HuH-7.5 (cell line): ENCODE measurements around the gene MLPH.

Experiments
- DNase-seq: peaks from one replicate; pipeline ENCODE4 v3.0.0; 2011; ENCODE audit warnings: low spot score

The MLPH gene

DNA sequence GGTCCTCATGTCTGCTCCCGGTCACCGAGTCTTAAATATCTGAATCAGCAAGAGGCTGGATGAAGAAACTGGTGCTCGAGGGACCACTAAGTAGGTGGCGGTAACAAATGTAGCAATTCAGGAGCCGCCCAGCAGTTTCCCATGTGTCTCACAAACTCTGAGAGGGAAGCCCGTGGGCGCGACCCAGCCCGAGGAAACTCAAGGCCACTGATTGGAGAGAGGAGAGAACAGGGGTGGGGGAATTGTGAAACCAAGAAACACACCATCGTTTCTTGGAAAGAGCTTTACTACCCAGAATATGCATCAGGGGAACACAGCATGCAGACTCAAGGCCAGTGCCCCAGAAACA, 10.8 kb downstream of the MLPH start:
- DNase-seq = no peak

DNA sequence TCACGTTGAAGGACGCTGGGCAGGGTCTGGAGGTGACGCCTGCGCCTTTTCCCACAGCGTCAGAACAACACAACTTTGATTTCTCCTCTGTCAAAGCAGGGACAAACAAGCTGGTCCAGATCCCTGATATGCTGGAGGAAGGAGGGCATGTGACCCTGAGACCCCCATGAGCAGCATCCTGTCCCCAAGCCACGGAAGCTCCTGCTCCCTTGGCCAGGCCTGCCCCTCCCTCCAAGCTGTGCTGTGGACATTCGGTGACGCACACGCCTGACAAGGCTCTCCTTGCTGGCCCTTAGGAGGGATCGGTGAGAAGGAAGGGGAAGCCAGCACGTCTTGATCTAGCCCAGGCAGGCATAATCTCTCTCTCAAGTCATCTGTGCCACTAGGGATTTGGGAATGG, 11.3 kb downstream of the MLPH start:
- no peak for DNase-seq

DNA sequence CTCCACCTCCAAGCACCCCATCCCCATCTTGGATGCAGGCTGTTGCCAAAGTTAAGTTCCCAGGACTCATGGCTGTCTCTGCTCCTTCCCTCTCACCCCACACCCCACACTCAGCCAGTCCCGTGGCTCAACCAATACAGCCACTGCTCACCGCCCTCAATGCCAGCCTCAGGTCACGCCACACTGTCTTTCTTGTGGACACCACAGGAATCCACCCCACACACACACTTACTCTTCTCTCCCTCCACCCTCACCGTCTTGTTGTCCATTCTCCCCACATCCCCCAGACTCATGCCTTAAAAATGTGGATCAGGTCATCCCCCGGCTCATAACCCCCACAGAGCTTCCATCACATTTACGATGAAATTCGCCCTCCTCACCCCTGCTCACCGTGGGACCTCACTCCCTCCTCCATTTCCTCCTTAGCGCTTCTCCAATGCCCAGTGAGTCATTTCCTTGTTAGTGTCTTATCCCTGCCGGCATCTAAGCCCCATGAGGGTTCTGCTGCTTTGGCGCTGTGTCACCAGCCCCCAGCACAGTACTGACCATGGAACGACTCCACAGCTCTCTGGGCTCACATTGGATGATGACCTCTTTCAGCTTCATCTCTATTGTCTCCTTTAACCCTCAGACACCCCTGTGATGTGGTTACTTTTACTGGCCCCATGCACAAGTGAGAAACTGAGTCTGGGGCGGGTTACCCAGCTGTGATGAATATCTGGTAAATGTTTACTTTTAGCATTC, 13.8 kb downstream of the MLPH start:
- no peak for DNase-seq

DNA sequence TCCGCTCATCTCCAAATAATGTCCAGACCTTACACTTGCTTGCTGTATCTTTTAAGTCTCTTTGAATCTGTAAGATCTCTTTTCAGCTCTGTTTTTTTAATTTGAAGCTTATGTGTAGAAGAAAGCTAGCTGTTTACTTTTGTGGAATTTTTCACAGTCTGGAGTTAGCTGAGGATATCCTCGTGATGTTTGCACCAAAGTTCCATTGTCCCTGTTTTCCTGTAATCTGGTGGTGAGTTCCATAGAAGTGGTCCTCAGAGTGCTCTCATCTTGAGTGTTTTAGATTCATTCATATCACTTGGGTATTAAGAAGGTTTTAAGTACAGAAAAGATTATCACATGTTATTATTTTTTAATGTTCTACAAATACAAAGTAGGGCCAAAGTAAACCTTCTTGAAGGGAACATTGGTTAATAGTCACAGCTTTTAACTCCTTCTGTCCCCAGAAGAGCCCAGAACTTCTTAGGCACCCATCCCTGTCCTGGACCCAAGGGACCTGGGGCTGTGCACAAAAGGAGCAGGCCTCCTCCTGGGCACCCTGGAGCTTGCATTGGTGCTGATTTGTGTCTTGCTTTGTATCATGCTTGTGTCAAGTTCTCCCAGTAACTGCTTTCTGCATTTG, 15.0 kb downstream of the MLPH start:
- no peak for DNase-seq

DNA sequence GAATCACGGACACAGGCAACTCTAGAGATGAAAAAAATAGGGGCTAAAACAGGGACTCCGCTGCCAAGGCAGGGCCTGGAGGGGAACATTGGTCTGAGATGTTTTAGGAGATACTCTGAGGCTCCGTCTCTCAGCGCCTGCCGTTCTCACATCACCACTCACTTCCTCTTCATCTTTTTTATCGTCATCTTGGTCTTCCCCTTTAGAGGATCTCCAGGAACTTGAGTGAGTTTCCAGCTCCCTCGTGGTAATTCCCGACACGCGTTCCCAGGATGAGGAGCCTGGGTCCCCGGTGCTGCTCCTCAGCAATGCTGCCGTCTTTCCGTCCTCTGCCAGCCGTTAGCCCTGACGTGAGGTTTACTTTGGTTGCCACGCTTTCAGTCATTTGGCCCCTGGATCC, 16.1 kb downstream of the MLPH start:
- DNase-seq = no peak

DNA sequence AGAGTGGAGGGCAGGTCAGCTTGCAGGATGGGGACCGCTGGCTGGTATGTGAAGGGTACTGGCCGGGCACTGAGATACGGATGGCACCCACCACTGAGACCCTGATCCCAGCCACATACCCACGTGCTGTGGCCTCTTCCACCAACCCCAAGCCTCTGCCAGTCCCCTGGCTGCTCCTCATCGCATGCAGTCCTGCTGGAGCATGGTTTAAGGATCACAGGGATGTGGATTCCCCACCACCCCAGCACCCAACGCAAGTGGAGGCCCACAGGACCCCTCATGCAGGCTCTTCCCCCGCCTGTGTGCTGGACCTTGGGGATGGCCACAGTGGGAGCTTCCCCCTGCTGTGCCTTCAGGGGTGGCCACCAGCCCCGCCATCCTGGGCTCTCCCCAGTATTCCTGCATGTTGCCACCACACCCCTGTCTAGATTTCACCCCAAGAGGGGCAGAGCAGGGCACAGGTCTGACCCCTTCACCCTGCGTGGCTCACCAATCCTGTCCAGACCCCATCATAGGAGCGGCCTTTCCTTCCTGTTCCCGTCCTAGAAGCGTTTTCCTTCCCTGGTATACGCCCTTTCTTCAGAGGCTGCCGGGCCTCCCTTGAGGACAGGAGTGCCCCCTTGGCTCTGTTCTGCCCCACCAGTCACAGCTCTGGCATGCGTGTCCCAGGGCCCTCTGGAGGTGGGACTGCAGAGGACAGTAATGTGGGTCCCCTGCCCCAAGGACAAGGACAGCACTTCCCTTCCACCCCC, 18.3 kb downstream of the MLPH start:
- DNase-seq = no peak

DNA sequence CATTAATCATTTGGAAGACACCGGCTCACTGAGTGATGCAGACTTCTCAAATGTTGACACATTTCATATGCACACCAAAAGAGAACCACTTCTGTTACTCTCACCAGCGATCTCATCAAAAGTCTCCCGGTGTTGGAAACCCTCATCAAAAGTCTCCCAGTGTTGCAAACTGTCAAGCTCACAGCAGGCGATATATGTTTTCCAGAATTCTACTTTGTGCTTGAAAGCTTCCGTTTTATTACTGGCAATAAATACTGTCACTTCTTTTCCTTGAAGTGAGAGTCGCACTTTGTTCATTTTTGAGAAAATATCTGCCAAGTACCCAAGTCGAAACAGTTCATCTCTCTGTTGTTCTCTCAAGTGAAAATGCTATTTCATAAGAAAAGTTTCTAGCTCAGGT, 20.5 kb downstream of the MLPH start:
- no peak for DNase-seq

DNA sequence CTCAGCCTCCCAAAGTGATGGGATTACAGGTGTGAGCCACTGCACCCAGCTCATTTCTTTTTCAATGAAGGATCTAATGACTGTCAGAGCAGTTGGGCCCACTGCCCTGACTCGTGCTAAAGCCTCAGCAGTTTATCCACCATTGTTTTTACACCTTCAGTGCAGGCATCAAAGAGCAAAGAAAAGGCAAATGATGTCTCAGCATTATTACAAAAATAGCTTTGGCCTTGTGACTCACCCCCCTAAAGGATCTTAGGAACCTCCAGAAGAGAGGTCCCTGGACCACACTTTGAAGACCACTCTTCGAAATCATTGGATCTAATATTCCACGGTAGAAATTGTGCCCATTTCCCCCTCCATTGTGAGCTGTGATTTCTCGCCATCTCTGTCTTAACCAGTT, 21.3 kb downstream of the MLPH start:
- no peak for DNase-seq

DNA sequence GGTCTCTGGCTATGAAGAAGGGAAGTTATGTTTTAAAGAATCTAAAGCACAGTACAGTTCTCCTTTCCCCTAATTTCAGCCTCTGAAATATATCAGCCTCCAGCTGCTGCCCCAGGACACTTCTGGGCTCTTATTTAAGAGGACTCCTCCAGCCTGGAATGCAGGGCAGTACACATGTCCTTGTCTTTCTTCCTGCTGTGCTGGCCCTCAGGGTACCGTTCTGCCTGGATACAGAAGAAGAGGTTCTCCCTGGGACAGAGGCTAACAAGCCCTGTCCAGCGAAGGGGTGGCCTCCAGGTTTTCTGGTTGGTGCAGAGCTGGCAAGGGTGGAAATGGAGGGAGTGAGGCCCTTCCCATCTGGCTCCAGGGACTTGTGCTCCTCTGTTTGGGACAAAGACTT, 22.1 kb downstream of the MLPH start:
- DNase-seq = no peak

DNA sequence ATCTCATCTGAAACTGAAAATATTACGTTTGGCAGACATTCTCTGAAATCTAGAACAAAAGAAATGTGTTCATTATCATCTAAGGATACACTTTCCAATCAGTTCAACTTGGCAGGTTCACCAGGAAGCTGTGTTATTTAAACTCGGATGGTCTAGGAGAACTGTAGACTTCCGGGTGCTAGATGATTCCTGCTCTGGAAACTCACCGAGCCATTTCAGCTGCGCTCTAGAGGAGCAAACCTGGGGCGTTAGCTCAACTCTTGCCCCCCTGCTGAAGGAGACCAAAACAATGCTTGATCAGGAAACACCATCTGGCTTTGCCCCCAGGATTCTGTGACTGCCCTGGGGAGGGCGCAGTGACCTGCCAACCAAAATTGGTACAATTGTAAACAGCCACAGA, 22.9 kb downstream of the MLPH start:
- no peak for DNase-seq

DNA sequence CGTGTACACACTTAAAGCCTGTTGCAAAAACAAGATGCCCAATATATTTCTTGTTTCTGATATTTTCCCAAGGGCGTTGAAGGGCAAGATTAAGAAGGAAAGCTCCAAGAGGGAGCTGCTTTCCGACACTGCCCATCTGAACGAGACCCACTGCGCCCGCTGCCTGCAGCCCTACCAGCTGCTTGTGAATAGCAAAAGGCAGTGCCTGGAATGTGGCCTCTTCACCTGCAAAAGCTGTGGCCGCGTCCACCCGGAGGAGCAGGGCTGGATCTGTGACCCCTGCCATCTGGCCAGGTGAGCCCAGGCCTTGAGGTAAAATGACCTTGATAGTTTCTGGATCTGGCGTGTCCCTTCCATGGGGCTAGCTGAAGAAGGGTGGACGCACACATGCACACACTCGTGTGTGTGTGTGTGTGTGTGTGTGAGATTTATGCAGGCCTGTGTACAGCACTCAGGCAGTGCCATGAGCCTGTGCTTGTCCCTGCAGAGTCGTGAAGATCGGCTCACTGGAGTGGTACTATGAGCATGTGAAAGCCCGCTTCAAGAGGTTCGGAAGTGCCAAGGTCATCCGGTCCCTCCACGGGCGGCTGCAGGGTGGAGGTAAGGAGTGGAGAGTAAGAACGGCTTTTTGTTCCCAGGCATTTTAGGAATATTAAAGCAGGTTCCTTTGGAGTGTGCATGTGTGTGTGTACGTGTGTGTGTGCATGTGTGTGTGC, 23.6 kb downstream of the MLPH start:
- no peak for DNase-seq

DNA sequence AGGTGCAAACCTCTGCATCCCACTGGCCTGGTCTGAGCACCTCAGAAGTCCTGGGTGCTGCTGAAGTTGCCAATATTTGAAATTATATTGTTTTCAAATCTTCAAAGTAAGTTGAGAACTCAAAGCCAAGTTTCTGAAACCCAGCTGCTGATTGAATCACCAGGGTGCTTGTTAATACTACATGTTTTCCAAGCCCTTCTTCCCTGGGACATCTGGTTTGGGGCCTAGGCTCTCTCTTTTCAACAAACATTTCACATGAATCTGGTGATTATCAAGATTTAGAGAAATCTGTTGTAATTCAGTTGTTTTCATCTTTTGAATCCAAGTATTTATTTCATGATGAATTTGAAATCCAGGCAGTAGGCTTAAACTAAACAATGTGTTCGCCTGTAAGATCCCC, 24.4 kb downstream of the MLPH start:
- no peak for DNase-seq

DNA sequence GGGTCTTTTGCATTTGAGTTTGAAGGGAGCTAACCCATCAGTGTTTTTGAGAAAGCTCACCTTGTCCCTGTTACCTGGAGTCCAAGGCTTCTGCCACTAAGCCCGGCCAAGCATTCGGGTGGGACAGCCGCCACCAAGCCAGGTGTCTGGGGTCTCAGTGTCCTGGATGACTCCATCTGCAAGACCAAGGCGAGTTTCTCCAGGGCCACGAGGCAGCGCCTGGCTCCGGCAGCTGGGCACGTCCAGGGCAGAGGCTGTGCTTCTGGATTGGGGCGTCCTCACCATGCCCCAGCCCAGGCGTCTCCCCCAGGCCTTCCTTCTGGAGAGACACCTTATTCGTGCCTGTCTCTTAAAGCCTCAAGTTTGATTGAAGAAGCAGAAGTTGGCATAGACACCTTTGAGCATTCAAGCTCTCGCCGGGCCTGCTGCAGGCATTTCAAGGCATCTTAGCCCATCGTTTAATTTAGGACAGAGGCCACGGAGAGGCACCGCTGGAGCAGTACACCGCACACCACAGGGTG, 24.9 kb downstream of the MLPH start:
- no peak for DNase-seq

DNA sequence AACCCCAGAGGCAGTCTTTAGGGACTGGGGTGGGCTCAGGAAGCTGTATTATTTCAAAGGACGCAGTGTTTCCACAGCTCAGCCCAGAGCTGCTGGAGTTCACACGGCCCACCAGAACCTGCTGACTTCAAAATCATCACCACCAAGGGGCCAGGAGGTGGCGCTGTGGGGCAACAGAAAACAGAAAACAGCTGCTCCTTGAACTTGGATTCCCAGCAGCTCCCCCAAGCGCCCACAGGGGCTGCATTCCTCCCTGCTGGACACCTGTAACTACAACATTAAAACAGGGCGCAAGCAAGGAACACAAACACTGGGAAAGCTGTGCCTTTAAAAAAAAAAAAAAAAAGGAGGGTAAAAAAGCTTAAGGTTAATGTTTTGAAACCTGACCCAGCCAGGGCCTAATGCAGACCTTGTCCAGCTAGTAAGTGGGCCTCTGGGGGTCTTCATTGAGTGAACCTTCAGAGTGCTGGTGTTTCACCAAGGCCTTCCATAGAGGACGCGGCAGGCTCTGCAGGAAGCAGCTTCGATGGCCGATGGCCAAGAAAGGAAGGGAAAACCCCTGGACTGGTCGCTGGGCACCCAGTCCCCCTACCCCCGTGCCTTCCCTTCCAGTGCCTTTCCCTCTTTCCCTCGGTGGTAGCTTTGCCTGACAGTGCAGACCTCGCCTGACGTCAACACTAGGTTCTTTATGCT, 25.9 kb downstream of the MLPH start:
- DNase-seq = peak; percentile 83

DNA sequence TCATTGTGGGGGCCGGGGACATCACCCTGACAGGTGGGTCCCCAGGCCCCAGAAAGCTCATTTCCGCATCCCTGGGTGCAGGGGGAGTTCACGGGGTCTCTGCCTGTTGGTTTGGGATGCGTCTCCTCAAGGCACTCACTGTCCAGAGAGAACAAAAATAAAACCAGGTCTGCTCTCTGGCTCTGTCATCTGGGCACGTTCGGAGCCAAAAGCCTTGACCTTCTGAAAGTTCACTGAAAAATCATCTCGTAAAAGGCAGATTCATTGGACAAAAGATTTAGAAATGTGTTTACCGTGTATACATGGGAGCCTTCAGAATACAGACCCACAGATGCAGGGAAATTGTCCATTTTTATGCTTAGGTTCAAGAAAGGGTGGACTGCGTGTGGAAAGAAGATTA, 26.6 kb downstream of the MLPH start:
- no peak for DNase-seq

DNA sequence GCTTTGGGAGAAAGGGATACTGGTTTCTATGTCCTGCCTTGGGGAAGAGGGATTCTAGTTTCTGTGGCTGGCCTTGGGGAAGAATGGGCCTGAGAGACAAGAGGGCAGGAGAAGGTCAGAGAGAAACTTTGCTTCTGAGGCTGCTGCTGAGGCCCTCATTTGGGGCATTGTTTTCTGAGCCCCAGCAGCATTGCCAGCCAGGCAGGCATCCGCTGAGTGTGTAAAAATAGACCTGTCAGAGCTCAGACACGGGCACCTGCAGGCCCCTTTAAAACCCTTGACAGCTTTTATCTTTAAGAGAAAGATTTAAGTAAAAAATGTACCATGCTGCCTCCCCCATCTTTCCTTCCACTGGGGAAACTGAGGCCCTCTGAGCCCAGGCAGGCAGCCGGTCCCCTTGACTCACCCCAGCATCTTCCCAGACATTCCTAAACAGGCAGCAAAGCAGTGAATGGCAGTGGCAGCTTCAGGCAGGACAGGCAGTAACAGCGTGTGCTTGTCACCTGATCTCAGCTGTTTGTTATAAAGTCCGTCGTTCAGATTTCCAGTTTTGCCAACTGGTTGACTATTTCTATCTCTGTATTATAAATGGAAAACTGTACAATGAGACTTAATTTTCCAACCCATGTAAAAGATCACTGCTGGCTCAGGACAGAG, 27.6 kb downstream of the MLPH start:
- DNase-seq = no peak

DNA sequence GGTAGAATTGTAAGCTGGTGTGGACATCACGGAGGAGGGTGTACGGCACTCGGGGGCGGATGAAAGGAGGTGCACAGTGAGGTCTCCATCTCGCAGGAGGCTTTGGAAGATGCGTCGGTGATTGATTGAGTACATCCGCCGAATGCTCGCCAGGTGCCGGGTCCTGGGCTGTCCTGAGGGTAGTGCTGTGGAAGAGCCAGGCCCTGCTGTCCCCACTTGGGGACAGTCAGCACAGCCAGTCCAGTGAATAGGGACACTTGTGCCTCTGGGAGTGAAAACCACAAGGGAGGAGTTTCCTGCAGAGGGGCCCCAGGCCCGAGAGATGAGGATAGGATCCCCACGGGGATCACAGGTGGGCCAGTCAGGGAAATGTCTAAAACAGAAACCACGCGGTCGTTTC, 28.1 kb downstream of the MLPH start:
- DNase-seq = no peak

DNA sequence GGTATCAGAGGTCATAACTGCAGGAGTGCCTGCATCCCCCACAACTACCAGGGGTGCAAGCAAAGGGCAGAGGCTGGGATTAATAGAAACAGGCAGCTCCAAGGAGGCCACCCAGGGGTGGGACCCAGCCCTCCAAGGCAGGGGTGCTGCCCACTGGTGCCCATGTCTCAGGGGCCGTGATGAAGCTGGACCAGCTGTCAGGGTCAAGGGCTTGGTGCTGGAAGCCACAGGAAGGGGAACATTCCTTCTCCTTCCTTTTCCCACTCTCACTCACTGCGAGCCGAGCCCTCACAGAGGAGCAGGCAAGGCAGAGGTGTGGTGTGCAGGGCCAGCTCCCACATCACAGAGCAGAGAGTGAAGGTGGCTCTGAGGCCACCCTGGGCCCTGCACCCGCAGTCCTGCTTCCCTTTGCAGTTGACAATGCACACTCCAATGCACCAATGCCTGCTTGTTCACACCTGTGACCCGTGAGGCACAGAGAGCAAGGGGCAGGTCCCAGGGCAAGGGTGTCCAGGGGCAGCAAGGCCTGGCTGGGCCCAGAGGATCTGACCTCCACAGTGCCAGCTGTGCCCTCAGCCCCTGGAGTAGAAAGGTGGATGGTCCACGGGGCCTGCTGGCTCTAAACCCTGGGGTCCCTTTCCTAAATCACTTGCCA, 28.7 kb downstream of the MLPH start:
- no peak for DNase-seq

DNA sequence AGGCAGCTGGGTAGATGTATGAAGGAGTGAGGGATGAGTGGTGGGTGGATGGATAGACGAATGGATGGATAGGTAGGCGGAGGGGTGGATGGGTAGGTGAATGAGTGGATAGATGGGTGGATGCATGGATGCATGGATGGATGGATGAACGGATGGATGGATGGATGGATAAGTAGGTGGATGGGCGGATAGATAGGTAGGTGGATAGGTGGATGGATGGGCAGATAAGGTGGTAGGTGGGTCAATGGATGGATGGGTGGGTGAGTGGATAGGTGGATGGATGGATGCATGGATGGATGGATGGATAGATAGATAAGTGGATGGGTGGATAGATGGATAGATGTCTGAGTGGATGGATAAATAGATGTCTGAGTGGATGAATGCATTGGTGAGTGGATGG, 30.1 kb downstream of the MLPH start:
- no peak for DNase-seq

DNA sequence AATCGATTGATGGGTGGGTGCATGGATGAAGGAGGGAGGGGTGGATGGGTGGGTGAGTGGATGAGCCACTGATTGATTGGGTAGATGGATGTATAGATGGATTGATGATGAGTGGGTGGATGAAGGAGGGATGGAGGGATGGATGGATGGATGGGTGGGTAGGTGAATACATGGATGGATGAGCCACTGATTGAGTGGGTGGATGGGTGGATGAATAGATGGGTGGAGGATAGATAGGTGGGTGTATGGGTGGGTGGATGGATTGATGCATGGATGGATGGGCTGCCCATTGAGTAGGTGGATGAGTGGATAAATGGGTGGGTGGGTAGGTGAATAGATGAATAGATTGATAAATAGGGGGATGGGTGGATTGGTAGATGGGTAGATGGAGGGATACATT, 30.9 kb downstream of the MLPH start:
- no peak for DNase-seq
